Measurements from ENCODE around the gene C1QTNF6. TPM values are rescaled to one million over a fixed set of nuclear protein-coding genes. Genes with fewer than 3 reads are reported as not detected.

Gene C1QTNF6
- total RNA-seq, 2 donors from 2014 or later: 1.8 to 6.3 TPM

GRCh38 chr22:37139762-37140161 is 48.3 kb downstream of the C1QTNF6 start:
- intact Hi-C loops (cut with DNase I): no loop called here

DNA sequence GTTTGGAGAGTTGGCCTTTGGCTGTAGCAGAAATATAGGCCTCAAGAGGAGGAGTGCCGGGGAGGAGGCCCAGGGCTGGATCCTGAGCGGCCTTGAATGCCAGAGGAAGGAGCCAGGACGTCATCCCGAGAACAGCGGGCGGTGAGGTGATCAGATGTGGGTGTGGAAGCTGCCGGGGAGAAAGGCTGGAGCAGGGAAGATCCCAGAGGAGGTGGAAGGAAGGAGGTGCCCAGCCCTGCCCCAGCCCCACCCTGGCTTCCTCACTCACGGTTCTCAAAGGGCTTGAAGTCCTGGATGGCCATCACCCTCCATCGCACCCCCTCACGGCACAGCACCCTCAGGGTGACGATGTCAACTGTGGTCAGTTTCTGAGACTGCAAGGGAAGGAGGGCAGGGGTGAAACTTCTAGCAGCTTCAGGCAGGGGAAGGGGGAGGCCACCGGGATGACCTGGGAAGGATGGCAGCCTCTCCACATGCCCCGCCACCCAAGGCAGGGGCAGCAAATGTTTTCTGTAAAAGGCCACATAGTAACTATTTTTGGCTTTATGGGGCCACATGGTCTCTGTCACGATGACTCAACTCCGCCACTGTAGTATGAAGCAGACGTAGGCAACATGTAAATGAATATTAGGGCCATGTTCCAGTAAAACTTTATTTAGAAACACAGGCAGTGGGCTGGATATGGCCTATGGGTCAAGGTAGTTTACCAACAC is 49.0 kb downstream of the C1QTNF6 start:
- intact Hi-C loops (cut with DNase I): no loop called here
- no peak for DNase-seq (ENCODE audit: low spot score)

More at GRCh38 chr22:37139762-37140161, 48.3 kb downstream of the C1QTNF6 start:
- no peak for DNase-seq (ENCODE audit: low spot score)

- no peak for DNase-seq (ENCODE audit: low spot score)
- intact Hi-C loops (cut with DNase I): no loop called here
Measured at GRCh38 chr22:37137903-37138665, 50.0 kb downstream of the C1QTNF6 start.

- intact Hi-C loops (cut with DNase I): no loop called here
- no peak for DNase-seq (ENCODE audit: low spot score)
Measured at GRCh38 chr22:37137131-37137530, 50.9 kb downstream of the C1QTNF6 start.

DNA sequence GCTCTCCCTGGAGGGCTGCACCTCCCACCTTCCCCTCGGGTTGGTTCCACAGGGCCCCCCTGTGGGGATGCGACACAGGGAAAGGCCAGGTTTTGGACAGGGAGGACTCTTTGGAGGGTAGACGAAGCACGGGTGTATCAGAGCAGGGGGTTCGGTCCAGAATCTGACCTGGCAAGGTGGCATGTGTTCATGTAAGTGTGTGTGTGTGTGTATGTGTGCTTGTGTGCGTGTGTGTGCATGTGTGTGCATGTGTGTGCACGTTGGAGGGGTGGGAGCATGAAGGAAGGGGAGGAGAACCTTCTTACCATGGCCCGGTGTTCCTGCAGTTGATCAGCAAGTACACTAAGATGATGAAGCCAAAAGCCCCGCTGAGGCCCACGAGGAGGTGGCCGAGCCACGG is 53.0 kb downstream of the C1QTNF6 start:
- no peak for DNase-seq (ENCODE audit: low spot score)
- intact Hi-C loops (cut with DNase I): no loop called here

GRCh38 chr22:37133304-37134018 is 54.6 kb downstream of the C1QTNF6 start:
- DNase-seq (ENCODE audit: low spot score): no peak
- intact Hi-C loops (cut with DNase I): no loop called here

- intact Hi-C loops (cut with DNase I): loop anchor here in 1 of 2 donors (1.0 kb wide), 1 partner anchor 106 kb away; no protein-coding TSS in a partner anchor
- no peak for DNase-seq (ENCODE audit: low spot score)
Measured at GRCh38 chr22:37132773-37133172, 55.3 kb downstream of the C1QTNF6 start.

Other genes starting within 250 kb of the C1QTNF6 start
- 1 to 10 TPM; 8.9 to 9.3 TPM for gene TST, start 168.8 kb downstream of the C1QTNF6 start, total RNA-seq
- 10 to 100 TPM; 19.7 to 21.0 TPM for gene MPST, start 168.5 kb downstream of the C1QTNF6 start, total RNA-seq
- 10 to 100 TPM; 20.4 to 22.0 TPM for gene KCTD17, start 136.5 kb downstream of the C1QTNF6 start, total RNA-seq
- gene TMPRSS6, start 78.5 kb downstream of the C1QTNF6 start, total RNA-seq: not detected
- gene IL2RB, start 38.3 kb downstream of the C1QTNF6 start, total RNA-seq: 1 to 10 TPM; 1.2 to 1.3 TPM
- not detected for gene SSTR3, start 24.2 kb upstream of the C1QTNF6 start, total RNA-seq
- gene RAC2, start 56.0 kb upstream of the C1QTNF6 start, total RNA-seq: 10 to 100 TPM; 12.9 to 17.5 TPM
- gene CYTH4, start 94.3 kb upstream of the C1QTNF6 start, total RNA-seq: 10 to 100 TPM; 20.7 to 31.7 TPM
- gene ELFN2, start 239.2 kb upstream of the C1QTNF6 start, total RNA-seq: under 1 TPM; 0.05 to 0.10 TPM